Activated CD8-positive, alpha-beta memory T cell treated with anti-CD3 and anti-CD28 coated beads for 1 hour (primary cell): Measurements from ENCODE around the gene GNAQ.
"Not testable (repeated sequence)": the region's sequence is repeated elsewhere in the genome, so short reads cannot be mapped to it uniquely, and the experiment has no call there.

Experiments
- DNase-seq, 2 donors: peaks; one replicate each; pipeline ENCODE4 v3.0.0-alpha.2; 2020; ENCODE audit warnings: low read depth in 1 of 2; ENCODE audit errors: extremely low read depth in 1 of 2

The GNAQ gene

GRCh38 chr9:78031444-78031892 lies at the start of gene GNAQ:
Gene GNAQ (minus strand): TSS chr9:78031811. CDS start chr9:78031235, 576 bp downstream.
- peak in 1 of 2 donors; percentile 31 for DNase-seq

GRCh38 chr9:78074385-78075291 lies 43.0 kb upstream of the GNAQ start:
- no peak for DNase-seq

- DNase-seq: no peak
Observed at GRCh38 chr9:78073722-78074121, 42.1 kb upstream of the GNAQ start.

GRCh38 chr9:78072586-78073199 lies 41.1 kb upstream of the GNAQ start:
- DNase-seq: no peak

GRCh38 chr9:78070521-78070920 lies 38.9 kb upstream of the GNAQ start:
- DNase-seq: no peak

- DNase-seq: no peak
Observed at GRCh38 chr9:78064075-78064474, 32.5 kb upstream of the GNAQ start.

GRCh38 chr9:78062710-78063109 lies 31.1 kb upstream of the GNAQ start:
- no peak for DNase-seq

GRCh38 chr9:78054218-78054617 lies 22.6 kb upstream of the GNAQ start:
- not testable (repeated sequence) for DNase-seq

GRCh38 chr9:78053627-78054026 lies 22.0 kb upstream of the GNAQ start:
- no peak for DNase-seq

- DNase-seq: no peak
Observed at GRCh38 chr9:78050421-78050820, 18.8 kb upstream of the GNAQ start.

GRCh38 chr9:78049484-78049883 lies 17.9 kb upstream of the GNAQ start:
- no peak for DNase-seq

GRCh38 chr9:78047106-78047505 lies 15.5 kb upstream of the GNAQ start:
- no peak for DNase-seq

GRCh38 chr9:78046112-78046511 lies 14.5 kb upstream of the GNAQ start:
- no peak for DNase-seq

- no peak for DNase-seq
Observed at GRCh38 chr9:78044886-78045285, 13.3 kb upstream of the GNAQ start.

GRCh38 chr9:78044189-78044588 lies 12.6 kb upstream of the GNAQ start:
- no peak for DNase-seq

GRCh38 chr9:78041971-78042370 lies 10.4 kb upstream of the GNAQ start:
- no peak for DNase-seq

- DNase-seq: no peak
Observed at GRCh38 chr9:78040726-78041125, 9.1 kb upstream of the GNAQ start.

GRCh38 chr9:78038620-78039300 lies 7.1 kb upstream of the GNAQ start:
- DNase-seq: no peak

- DNase-seq: peak in 1 of 2 donors; percentile 17
Observed at GRCh38 chr9:78035383-78035993, 3.9 kb upstream of the GNAQ start.

GRCh38 chr9:78033870-78034269 lies 2.3 kb upstream of the GNAQ start:
- no peak for DNase-seq
